Prostate gland (tissue), 2 donors: Measurements from ENCODE around the gene PDZD7. TPM values are rescaled to one million over a fixed set of nuclear protein-coding genes. Genes with fewer than 3 reads are reported as not detected.

Source experiments
- DNase-seq: peaks from one replicate; pipeline ENCODE4 v3.0.0-alpha.2; 2019; ENCODE audit warnings: low spot score
- H3K27ac ChIP-seq, 2 donors: fragments of 200-600 bp; sonication (generic); 2 replicates each; pipeline ENCODE4 v1.5.1; 2017 to 2019
- H3K27me3 ChIP-seq: fragments of 200-600 bp; sonication (generic); replicated peaks from 2 replicates; pipeline ENCODE4 v1.5.1; 2019; ENCODE audit not compliant: insufficient read depth
- H3K36me3 ChIP-seq, 2 donors: fragments of 200-600 bp; sonication (generic); 1 replicate in 1 of 2; 2 replicates in 1 of 2; pipeline versions ENCODE4 v1.5.1 to v1.8.1; 2017 to 2019
- H3K4me1 ChIP-seq: fragments of 200-600 bp; sonication (generic); replicated peaks from 2 replicates; pipeline ENCODE4 v1.5.1; 2019
- H3K4me3 ChIP-seq, 2 donors: fragments of 200-600 bp; sonication (generic); 2 replicates each; pipeline ENCODE4 v1.5.1; 2017 to 2019
- H3K9me3 ChIP-seq: fragments of 200-600 bp; sonication (generic); 2 replicates; pipeline ENCODE4 v1.5.1; 2017
- CTCF ChIP-seq, 4 experiments: fragments of 200-600 bp in 2 of 4; fragments of 450-650 bp in 2 of 4; sonication (generic) in 2 of 4; IDR thresholded peaks; 1 replicate in 3 of 4; 2 replicates in 1 of 4; pipeline ENCODE4 v1.5.1; 2016 to 2019; ENCODE audit warnings: antibody characterized with exemption in 4 of 4, mild to moderate bottlenecking in 2 of 4, moderate library complexity in 2 of 4
- POLR2A ChIP-seq: fragments of 450-650 bp; IDR thresholded peaks from one replicate; pipeline ENCODE4 v1.6.1; 2016; ENCODE audit warnings: antibody characterized with exemption, mild to moderate bottlenecking
- POLR2AphosphoS5 ChIP-seq: sonication (generic); formaldehyde crosslinking; IDR thresholded peaks from one replicate; pipeline ENCODE4 v1.6.1; 2017; ENCODE audit warnings: antibody characterized with exemption
- WGBS: methylation state at CpG from one replicate; pipeline ENCODE4 v1.1.5; 2018; 5-methylcytosine and 5-hydroxymethylcytosine counted together
- intact Hi-C: fragments of 100-400 bp; cut with DNase I; formaldehyde crosslinking; loops from one replicate; pipeline ENCODE4 v1.14.2; 2022
- total RNA-seq, 2 donors: library from RNA; depleted of rRNA; stranded (reverse); fragments of >200 nt; gene quantifications; one replicate each; pipeline ENCODE4 v1.1.0, GENCODE V29; 2016

Gene PDZD7
- total RNA-seq, 2 donors from 2014 or later, result 0.82 to 1.5 TPM

DNA sequence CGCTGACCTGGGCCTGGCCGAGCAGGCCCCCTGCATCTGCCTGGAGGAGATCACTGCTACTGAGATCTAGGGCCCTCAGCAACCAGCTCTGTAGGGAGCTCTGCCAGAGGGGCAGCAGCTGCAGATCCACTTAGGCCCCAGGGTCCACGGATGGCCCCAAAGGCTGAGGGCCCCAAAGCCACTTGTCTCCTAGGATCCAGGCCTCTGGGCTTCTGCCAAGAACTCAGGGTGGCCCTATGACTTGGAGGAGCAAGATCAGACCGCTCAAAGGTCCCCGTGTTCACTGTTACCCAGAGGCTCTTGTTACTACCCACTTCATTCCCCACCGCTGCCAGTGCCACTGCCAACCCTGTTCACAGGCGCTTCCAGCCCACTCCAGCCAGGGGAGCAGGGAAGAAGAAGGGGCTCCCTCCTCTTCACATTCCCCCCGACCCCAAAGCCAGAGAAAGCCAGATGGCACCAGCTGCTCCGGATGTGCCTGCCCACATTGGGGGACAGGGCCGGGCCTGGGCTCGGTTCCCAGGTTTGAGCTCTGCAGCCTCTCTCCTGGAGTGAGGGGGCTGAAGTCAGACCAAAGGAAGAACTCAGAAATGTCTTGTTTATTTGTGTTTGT lies 23.7 kb downstream of the PDZD7 start:
- Histone ChIP-seq H3K9me3 (no peaks in the 10 kb centered on the region), H3K36me3 (peaks cover 3 to 15% of the 10 kb centered on the region in 2 donors), H3K27me3 (no peaks in the 10 kb centered on the region), H3K27ac (peak overlapping the region in 1 of 2 donors; percentile 27), H3K4me1 (peaks cover 1% of the 10 kb centered on the region), H3K4me3 (no peak overlapping the region)
- no peak for TF ChIP-seq POLR2A
- TF ChIP-seq POLR2AphosphoS5, result no peak
- no peak for TF ChIP-seq CTCF (IDR thresholded peaks at IDR 0.05)
- intact Hi-C loops, result no loop called here
- WGBS, result 43% methylated on average over 11 of the region's 11 CpGs
- DNase-seq, result no peak

GRCh38 chr10:101006593-101007098 lies 24.3 kb downstream of the PDZD7 start:
- H3K27me3 ChIP-seq, result no peaks in the 10 kb centered on the region
- no peak for TF ChIP-seq POLR2AphosphoS5
- no peak for TF ChIP-seq POLR2A
- no peak for TF ChIP-seq CTCF (IDR thresholded peaks at IDR 0.05)
- H3K4me3 ChIP-seq, result no peak overlapping the region
- peak overlapping the region in 1 of 2 donors; percentile 27 for H3K27ac ChIP-seq
- no peak for DNase-seq
- WGBS, result 78% methylated on average over 33 of the region's 33 CpGs
- H3K36me3 ChIP-seq, result peaks cover 3 to 15% of the 10 kb centered on the region in 2 donors
- no peaks in the 10 kb centered on the region for H3K9me3 ChIP-seq
- peaks cover 7% of the 10 kb centered on the region for H3K4me1 ChIP-seq
- intact Hi-C loops, result no loop called here

DNA sequence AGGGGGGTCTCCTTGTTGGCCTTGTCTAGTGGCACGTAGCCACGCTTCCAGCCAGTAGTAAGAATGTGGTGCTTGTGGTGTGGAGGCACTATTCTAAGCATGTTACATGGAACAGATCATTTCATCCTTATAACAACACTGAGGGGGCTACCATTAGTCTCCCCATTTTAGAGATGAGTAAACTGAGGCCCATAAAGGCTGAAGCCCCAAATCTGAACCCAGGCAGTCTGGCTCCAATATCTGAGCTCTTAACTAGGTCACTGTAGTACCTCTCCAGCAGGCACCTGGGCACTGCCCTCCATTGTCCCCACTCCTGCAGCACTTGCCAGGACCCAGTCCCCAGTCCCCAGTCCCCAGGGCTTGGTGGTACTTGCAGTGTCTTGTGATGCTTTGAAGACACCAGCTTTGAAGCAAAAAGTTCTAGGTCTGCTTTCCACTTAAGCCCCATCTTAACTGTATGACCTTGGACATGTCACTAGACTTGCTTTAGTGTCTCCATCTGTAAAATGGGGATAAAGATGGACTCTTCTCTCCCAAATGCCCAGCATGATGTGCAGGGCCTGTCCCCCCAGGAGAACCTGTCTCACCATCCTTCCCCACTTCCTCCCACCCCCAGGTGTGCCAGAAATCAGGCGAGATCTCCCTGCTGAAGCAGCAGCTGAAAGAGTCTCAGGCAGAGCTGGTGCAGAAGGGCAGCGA lies 24.9 kb downstream of the PDZD7 start:
- no peaks in the 10 kb centered on the region for H3K27me3 ChIP-seq
- H3K27ac ChIP-seq, result no peak overlapping the region
- intact Hi-C loops, result no loop called here
- H3K4me1 ChIP-seq, result peaks cover 12% of the 10 kb centered on the region
- 89% methylated on average over 4 of the region's 4 CpGs for WGBS
- no peaks in the 10 kb centered on the region for H3K9me3 ChIP-seq
- no peak for TF ChIP-seq CTCF (IDR thresholded peaks at IDR 0.05)
- TF ChIP-seq POLR2A, result no peak
- TF ChIP-seq POLR2AphosphoS5, result no peak
- peaks cover 3 to 15% of the 10 kb centered on the region in 2 donors for H3K36me3 ChIP-seq
- no peak for DNase-seq
- no peak overlapping the region for H3K4me3 ChIP-seq

GRCh38 chr10:101005361-101005760 lies 25.6 kb downstream of the PDZD7 start:
- H3K36me3 ChIP-seq, result peaks cover 3 to 15% of the 10 kb centered on the region in 2 donors
- H3K27ac ChIP-seq, result no peak overlapping the region
- TF ChIP-seq POLR2AphosphoS5, result no peak
- no peak for TF ChIP-seq POLR2A
- TF ChIP-seq CTCF (IDR thresholded peaks at IDR 0.05), result no peak
- no peak overlapping the region for H3K4me3 ChIP-seq
- WGBS, result 87% methylated on average over 23 of the region's 23 CpGs
- no peaks in the 10 kb centered on the region for H3K9me3 ChIP-seq
- no peaks in the 10 kb centered on the region for H3K27me3 ChIP-seq
- peaks cover 14% of the 10 kb centered on the region for H3K4me1 ChIP-seq
- DNase-seq, result no peak
- intact Hi-C loops, result no loop called here
